ENCODE results near the gene OR4X1.
"Not testable (repeated sequence)": the region's sequence is repeated elsewhere in the genome, so short reads cannot be mapped to it uniquely, and the experiment has no call there.

Gene OR4X1, protein sequence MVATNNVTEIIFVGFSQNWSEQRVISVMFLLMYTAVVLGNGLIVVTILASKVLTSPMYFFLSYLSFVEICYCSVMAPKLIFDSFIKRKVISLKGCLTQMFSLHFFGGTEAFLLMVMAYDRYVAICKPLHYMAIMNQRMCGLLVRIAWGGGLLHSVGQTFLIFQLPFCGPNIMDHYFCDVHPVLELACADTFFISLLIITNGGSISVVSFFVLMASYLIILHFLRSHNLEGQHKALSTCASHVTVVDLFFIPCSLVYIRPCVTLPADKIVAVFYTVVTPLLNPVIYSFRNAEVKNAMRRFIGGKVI
- total RNA-seq = 0 to 0.66 (median 0) reads per million in 17 experiments

DNA sequence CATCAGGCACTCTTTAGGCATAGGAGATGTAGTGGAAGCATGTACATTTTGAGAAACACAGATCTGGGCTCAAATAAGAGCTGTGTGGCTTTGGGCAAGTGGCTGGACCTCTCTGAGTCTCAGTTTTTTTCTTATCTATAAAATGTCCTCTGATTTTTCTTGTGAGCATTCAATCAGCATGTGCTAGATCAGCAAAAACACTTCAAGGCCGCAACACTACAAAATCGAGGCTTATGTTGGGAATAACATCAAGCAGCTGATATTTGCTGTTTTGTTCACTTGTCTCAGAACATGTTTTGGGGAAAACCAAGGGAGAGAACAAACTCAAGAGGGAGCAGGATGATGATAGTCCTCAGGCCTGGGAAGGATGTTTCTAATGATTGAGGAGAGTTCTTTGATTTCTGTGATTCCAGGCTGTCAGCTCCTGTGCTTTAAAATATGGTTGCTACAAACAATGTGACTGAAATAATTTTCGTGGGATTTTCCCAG lies at the start of gene OR4X1:
TSS of gene OR4X1 (plus strand) at position 439 of the 489 bp plus-strand sequence. CDS start at position 439, 0 bp downstream.
- DNase-seq = no peak

DNA sequence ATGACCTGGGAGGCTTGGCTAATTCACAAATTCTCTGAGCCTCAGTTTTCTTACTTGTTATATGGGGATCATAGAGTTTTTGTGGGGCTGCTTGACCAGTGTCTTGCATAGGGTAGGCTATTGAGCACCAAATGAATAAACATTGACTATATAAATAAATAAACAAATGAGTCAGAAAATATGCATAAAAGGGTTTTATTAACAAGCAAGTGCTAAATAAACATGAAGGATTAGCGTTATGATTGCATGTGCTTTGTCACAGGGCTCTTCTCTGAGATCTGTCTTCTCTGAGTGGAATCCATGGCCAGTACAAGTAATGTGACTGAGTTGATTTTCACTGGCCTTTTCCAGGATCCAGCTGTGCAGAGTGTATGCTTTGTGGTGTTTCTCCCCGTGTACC lies 47.2 kb upstream of the OR4X1 start, which contains the start of gene OR4B1:
TSS of gene OR4B1 (plus strand) at position 301 of the 400 bp plus-strand sequence. CDS start at position 301, 0 bp downstream.
- DNase-seq = no peak

DNA sequence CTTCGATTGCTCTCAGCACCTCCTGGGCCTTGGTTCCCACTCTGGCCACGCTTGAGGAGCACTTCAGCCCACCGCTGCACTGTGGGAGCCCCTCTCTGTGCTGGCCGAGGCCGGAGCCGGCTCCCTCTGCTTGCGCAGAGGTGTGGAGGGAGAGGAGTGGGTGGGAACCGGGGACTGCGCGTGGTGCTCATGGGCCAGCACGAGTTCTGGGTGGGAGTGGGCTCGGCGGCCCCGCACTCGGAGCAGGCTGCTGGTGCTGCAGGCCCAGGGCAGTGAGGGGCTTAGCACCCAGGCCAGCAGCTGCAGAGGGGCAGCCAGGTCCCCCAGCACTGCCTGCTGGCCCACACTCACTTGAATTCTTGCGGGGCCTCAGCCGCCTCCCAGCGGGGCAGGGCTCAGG lies 34.9 kb upstream of the OR4X1 start:
- DNase-seq = no peak

DNA sequence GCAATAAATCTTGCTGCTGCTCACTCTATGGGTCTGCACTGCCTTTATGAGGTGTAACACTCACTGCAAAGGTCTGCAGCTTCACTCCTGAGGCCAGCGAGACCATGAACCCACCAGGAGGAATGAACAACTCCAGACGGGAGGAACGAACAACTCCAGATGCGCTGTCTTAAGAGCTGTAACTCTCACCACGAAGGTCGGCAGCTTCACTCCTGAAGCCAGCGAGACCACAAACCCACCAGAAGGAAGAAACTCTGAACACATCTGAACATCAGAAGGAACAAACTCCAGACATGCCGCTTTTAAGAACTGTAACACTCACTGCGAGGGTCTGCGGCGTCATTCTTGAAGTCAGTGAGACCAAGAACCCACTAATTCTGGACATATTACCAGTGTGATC lies 33.6 kb upstream of the OR4X1 start:
- DNase-seq = not testable (repeated sequence)

DNA sequence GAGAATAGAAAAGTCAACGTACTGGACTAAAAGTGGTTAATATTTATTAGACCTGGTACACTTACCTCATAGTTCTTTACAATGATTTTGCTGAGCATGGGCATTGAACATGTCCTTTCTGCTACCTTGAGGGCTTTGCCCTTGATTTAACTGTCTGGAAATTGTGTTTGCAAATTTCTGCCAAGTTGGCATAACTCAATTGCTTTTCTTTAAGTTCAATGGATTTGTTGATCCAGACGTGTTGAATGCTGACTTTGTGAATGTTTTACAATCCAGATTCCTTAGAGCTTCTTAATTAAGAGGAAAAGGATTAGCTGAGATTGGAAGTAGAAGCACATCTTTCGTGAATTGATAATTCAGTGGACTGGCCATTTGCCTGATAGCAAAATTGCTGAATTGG lies 25.9 kb upstream of the OR4X1 start:
- no peak for DNase-seq

DNA sequence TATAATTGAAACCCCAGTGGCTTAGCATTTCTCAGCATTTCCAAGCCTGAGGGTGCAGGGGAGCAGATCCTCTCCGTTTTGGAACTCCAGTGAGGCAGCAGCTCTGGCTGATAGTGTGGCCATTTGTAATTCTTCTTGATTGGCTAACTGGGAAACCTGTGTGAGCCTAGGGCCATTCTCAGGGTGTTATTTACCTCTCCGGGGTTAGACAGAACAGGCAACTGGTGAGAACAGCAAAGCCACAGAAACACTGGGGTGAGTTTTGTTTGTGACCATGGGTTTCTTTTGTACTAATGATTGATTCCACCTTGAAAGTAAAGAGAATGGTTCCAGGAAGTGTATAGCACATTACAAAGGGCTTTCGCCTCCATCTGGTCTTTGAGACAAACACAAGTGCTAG lies 21.2 kb upstream of the OR4X1 start:
- DNase-seq = no peak

DNA sequence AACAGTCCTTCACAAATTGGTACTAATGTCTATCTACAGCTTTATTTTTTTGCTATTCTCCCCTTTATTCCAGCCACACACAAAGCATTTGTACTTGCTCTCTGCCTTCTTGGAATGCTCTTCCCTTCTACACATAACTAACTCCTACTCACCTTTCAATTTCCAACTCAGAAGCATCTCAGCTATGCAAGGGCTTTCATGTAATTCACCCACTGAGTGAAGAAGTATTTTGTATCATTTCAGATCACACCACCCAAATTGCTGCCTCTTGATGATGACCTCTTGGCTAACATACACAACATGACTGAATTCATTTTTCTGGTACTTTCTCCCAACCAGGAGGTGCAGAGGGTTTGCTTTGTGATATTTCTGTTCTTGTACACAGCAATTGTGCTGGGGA lies 18.9 kb upstream of the OR4X1 start, which contains the start of gene OR4X2:
TSS of gene OR4X2 (plus strand) at position 301 of the 400 bp plus-strand sequence. CDS start at position 301, 0 bp downstream.
- no peak for DNase-seq

DNA sequence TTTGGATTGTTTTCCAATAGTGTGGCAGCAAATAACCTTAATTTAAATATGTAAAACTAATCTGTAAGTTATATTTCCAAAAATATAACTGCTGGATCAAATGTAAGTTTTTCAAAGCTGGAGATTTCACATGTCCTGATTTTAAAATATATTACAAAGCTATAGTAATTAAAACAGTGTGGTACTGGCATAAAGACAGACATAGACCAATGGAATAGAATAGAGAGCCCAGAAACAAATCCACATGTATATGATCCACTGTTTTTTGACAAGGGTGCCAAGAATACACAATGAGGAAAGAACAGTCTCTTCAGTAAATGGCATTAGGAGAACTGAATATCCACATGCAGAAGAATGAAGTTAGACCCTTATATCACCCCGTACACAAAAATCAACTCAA lies 14.8 kb upstream of the OR4X1 start:
- DNase-seq = no peak

DNA sequence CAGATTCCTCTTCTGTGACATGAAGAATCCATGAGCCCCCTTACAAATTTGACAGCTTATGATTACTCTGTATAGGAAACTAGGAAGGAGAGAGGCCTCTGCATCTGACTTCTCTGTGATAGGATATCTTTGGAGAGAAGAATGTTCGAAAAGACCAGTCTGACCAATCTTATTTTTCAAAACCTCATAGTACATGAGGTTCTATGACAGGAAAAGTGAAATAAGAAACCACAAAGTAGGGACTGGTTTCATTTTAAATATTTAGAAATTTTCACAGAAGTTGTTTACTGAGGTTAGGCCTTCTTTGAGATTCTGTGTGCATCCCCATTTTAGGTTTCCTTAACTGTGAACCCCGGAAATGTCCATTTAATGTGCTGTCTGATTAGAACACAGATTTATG lies 2.1 kb upstream of the OR4X1 start:
- DNase-seq = no peak

DNA sequence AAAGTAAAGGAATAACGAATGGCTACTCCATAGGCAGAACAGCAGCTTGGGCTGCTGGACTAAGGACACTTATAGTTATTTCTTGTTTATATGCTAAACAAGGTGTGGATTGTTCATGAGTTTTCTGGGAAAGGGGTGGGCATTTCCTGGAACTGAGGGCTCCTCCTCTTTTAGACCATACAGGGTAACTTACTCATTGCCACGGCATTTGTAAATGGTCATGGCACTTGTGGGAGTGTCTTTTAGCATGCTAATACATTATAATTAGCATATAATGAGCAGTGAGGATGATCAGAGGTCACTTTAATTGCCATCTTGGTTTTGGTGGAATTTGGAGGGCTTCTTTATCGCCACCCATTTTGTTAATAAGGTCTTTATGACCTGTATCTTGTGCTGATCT lies 7.0 kb downstream of the OR4X1 start:
- DNase-seq = no peak

DNA sequence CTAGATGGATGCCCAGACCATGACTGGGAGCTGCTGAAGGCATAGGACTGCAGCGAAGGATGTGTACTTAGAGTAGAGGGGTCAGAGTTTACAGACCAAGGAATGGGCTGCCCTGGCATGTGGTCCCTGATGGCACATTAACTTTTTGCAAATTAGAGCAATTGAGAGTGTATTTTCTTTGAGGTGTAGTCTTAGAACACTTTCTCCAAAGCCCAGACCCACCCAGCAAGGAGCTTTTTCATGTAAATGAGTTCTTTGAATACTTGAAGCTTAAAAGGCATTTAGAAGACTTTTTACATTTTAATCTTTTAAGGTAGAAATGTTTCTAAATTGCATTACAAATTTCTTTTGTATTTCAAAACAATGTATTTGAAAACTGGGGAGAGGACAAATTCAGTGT lies 8.9 kb downstream of the OR4X1 start:
- DNase-seq = no peak

DNA sequence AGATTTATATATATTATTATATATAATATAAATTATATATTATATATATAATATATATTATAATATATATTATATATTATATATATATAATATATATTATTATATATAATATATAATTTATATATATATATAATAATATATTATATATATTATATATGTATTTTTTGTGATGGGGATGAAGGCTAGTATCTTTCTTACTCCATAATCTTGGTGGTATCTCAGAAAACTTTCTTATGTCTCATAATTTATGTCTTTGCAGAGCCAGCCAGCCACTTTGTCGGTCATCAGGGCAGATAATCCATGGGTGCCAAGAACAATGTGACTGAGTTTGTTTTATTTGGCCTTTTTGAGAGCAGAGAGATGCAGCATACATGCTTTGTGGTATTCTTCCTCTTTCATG lies 42.3 kb downstream of the OR4X1 start, which contains the start of gene OR4S1:
TSS of gene OR4S1 (plus strand) at position 301 of the 400 bp plus-strand sequence. CDS start at position 301, 0 bp downstream.
- DNase-seq = no peak

DNA sequence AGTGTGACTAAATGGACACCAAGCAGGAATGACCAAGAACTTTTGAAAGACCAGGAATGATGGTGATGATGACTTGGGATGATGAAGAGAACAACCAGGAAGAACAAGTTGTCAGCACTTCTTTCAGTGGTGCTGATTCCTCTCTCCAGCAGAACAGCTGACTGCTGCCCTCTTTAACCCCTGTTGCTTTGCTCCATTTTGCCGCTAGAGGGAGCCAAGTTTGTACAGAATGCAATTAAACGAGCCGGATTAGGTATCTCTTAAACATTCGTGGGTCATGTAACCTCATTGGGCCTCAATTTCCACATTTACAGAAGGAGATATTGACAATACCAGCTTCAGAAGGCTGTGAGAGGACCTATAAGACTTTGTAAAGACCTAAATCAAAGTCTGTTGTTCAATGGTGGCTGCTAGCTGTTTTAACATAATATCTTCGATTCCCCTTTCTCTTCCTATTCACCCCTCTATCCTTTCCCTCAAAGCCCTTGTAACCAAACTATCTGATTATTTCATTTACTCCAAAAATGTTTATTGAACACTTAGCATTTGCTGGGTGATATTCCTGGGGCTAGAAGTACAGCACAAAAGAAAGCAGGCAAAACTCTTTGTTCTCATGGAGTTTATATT lies 44.2 kb downstream of the OR4X1 start:
- peak; percentile 69 to 82 (median 79) for DNase-seq

DNA sequence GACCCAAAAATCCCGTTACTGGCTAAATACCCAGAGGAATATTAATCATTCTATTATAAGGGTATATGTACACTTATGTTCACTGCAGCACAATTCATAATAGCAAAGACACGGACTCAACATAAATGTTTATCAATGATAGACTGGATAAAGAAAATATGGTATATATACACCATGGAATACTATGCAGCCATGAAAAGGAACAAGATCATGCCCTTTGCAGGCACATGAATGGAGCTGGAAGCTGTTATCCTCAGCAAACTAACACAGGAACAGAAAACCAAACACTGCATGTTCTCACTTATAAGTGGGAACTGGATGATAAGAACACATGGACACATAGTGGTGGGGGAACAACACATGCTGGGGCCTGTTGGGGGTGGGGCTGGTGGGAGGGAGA lies 49.9 kb downstream of the OR4X1 start:
- DNase-seq = not testable (repeated sequence)

Measured in suppressor macrophage (primary cell).